NCI-H2227 (cell line): Measurements from ENCODE around the gene U2SURP.
"Not testable (repeated sequence)": the region's sequence is repeated elsewhere in the genome, so short reads cannot be mapped to it uniquely, and the experiment has no call there.

ENCODE experiments used
- DNase-seq: peaks from one replicate; lab custom pipeline; 2025; ENCODE audit not compliant: unreplicated experiment; lab: John Stamatoyannopoulos, UW

U2SURP gene

DNA sequence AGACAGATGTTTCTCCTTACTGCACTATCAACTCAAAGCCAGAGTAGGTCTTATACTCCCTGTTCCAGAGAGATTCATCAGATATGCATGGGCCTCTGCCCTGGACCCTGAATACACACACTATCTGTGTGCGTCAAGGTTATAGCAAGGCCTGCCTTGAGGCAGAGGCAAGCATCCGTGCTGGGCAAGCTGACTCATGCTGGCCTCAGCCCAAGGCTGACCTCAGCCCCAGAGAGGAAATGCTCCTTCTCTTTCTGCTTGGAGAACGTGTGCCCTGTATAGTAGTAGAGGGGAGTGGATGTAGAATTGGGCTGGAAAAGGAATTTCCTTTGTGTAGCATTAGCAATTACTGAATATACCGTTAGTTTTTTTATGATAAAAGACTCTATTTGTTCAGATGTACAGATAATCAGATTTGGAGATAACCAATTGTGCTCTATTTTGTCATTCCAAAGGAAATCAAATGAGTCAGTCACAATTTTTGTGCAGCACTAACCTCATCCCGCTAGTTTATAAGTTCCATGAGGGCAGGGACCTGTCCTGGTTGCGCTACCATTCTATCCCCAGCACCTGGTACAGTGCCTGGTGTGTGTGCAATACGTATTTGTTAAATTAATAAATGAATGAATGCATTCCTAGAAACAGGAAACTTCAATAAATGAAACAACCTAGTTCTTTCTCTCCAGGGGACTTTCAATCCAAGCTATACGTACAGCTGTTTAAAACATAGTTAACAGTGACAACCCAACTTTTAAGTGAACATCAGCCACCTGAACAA, 24.6 kb upstream of the U2SURP start:
- no peak for DNase-seq

DNA sequence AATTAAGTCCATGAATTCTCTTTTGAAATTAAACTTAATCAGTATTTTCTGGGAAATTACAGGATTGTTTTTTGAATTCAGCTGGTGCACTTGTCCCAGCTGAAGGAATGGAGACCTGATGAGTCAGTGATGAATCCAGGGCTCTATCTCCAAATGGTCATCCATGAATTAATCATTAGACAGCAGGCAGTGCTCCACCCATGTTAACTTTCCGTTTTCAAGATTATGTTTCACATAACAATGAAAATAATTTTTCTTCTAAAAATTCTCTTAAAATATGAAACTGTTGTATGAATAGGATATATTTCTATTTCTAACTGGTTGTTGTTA, 24.0 kb upstream of the U2SURP start:
- no peak for DNase-seq

DNA sequence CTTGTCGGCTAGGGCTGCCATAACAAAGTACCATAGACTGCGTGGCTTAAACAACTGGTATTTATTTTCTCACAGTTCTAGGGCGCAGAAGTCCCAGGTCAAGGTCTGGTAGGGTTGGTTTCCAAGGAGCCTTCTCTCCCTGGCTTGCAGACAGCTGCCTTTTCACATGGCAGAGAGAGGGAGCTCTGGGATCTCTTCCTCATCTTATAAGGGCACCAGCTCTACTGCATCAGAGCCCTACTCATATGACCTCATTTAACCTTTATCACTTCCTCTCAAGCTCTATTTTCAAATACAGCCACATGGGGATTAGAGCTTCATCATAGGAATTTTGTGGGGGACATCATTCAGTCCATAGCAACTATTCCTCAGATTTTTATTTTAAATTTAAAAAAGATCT, 20.3 kb upstream of the U2SURP start:
- no peak for DNase-seq

DNA sequence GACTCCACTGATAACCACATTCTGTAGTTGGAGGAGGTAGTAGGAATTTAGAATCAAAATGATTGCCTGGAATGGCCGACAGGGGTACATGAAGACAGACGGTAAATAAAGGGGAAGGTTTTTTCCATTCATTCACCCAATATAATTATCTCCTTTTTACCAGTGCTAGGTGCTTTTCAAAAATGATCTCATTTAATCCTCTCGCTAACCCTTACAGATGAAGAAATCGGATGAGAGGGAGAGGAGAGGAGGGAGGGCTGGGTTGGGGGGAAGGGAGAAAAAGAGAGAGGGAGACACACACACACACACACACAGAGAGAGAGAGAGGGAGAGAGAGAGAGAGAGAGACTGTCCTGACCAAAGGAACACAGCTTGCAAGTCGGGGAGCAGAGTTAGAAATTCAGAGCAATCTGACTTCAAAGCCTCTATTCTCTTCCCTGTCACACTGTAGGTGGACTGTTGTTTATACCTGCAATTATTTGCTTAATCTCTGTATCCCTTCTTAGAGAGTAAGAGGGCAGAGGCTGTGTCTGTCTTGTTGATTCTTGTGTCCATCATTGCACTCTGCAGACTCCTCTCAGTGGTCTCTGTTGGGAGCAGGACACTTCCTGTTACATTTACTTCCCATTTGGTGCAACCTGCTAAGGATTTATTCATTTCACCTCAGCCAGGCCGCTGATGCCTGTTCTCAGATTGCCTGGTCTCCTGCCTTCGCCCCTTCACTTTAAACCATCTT, 19.2 kb upstream of the U2SURP start:
- DNase-seq: peak; percentile 10

DNA sequence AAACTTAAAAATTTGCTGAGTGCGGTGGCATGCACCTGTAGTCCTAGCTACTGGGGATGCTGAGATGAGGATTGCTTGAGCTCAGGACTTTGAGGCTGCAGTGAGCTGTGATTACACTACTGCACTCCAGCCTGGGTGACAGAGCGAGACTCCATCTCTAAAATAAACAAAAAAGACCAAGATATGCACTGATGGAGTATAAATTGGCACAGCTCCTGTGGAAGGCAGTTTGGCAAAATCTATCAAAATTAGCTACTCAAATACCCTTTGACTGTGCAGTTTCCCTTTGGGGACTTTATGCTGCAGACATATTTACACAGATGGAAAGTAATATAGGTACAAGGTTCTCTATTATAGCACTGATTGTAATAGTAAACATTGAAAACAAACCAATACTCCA, 18.1 kb upstream of the U2SURP start:
- DNase-seq: no peak

DNA sequence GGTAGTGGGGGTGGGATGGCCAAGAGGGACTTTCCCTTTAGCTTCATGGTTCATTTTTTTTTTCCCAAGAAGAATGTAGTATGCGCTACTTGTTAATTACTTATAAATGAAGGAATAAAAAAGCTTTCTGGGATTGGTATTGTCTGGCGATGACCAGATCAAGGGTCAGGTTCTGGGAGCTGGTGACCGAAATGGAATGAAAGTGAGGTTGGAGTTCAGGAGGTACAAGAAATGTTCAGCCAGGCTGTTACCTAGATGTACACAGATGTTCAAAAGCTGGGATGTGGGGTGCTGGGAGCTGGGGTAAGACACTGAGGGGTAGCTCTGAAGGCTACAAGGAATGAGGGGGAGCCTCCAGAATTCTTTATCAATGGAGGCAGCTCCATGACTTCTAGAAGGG, 17.1 kb upstream of the U2SURP start:
- no peak for DNase-seq

DNA sequence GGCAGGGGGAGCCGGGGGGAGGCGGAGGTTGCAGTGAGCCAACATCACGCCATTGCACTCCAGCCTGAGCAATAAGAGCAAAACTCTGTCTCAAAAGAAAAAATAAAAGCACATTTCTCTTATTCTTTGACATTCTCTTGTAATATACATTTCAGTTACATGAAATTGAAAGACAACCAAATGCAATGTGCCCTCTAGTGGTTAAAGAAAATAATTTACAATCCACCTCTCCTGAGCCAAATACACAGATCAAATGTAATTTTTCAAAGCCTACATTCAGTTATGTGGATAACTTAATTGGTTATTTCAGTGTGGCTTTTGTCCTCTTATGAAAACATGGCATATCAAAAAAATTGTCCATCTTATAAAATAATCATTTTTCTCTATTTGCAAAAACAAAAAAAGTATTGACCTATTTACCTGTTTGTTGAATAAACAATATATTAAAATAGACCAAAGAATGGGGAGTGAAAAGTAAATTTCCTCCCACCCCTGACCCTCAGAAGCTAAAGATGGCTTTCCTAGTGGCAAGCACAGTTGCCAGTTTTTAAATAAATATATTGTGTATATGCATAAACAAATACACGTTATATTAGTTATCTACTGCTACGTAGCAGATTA, 14.2 kb upstream of the U2SURP start:
- DNase-seq: peak; percentile 46

DNA sequence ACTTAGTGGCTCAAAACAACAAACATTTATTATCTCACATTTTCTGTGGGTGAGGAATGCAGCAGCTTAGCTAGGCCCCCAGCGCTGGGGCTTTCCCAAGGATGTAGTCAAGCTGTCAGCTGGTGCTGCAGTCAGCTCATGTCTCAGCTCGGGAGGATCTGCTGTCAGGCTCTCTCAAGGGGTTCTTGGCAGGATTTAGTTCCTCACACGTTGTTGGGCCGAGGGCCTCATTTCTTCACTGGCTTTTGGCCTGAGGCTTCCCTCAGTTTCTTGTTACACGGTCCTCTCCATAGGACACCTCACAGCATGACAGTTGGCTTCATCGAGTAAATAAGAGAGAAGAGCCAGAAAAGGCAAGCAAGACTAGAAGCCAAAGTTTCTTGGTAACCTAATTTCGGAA, 13.7 kb upstream of the U2SURP start:
- no peak for DNase-seq

DNA sequence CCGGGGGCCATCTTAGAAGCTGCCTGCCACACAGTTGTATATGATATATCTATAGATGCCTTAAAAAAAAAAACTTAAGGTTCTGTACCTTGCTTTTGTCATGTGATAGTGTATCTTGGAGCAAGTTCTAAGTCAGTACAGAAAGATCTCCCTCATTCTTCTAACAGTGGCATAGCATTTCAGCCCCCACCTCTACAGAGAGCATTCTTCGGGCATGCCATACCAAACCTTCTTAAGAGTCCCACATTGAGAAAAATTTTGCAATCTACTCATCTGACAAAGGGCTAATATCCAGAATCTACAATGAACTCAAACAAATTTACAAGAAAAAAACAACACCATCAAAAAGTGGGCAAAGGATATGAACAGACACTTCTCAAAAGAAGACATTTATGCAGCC, 13.1 kb upstream of the U2SURP start:
- DNase-seq: not testable (repeated sequence)

DNA sequence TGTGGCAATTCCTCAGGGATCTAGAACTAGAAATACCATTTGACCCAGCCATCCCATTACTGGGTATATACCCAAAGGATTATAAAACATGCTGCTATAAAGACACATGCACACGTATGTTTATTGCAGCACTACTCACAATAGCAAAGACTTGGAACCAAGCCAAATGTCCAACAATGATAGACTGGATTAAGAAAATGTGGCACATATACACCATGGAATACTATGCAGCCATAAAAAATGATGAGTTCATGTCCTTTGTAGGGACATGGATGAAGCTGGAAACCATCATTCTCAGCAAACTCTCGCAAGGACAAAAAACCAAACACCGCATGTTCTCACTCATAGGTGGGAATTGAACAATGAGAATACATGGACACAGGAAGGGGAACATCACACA, 12.5 kb upstream of the U2SURP start:
- DNase-seq: not testable (repeated sequence)

DNA sequence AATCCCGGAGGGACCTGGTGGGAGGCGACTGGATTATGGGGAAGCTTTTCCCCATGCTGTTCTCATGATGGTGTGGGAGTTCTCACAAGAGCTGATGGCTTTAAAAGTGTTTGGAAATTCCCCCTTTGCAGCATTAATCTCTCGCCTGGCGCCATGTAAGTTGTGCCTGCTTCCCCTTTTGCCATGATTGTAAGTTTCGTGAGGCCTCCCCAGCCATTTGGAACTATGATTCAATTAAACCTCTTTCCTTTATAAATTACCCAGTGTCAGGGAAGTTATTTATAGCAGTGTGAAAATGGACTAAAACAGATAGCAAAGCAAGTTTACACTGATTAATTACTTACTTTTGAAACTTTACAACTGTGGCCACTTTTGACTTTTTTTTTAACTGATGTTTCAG, 10.6 kb upstream of the U2SURP start:
- no peak for DNase-seq

DNA sequence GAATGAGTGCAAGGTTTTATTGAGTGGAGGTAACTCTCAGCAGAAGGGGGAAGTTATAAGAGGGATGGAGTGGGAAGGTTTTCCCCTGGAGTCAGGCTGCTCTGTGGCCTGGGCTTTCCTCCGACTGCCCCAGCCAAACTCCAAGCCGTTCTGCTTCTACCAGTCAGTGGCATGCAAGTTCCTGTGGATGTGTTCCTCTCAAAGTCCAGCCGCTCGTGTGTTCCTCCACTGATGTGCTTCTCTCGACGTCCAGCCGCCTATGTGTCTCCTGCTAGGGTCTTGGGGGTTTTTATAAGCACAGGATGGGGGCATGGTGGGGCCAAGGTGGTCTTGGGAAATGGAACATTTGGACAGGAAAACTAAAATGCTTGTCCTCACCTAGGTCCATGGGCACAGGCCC, 9.0 kb upstream of the U2SURP start:
- DNase-seq: no peak

DNA sequence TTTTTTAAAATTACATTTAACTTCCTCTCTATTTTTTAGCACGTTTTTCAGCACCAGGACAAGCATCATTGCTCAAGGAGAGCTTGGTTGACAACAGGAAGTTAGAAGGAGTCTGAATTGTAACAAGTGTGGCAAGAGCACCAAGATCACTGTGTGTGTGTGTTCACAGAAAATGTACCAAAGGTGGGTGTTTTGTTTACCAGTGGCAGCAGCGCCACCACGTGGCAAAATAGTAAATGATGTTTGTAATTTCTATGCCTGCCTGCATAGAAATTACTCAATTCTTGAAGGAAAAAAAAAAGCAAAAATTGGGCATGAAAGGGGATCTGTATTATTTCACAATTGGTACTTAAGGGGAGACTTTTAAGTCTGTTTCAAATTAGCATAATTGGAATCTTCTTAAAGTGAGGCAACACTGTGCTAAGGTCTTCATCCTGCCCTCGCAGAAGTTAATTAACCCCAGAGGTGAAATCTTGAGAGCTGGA, 7.4 kb upstream of the U2SURP start:
- peak; percentile 73 for DNase-seq

DNA sequence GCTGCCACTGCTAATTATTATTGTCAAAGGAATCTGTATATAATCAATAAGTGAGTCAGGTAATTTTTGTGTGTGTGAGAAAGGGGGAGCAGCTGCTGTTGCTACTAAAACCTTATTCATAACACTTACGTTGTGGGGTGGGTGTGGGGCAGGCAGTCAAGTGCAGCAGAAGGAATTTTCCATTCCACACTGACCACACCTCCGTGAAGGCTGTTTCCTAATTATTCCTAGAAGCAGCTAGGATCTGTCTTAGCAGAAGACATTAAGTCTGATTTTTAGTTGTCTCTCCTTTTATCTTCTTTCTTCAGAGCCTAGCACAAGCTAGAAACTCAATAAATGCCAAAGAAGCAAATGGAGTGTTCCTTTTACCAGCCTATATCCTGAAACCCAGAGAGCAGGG, 4.0 kb upstream of the U2SURP start:
- DNase-seq: peak; percentile 3

DNA sequence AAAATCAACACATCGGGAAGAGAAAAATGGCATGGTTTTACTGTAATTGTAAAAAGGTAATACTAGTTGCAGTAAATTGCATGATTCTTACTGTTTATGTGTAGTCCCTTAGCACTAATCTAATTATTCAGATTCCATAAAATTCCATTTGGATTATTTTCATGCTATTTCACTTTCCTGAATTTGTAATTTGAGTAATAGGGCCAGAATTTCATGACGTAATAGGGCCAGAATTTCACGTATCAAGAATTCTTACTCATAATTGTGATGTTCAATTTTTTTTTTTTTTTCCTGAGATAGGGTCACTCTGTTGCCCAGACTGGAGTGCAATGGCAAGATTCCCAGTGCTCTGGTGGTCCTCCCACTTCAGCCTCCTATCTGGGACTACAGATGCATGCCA, 2.9 kb upstream of the U2SURP start:
- no peak for DNase-seq

DNA sequence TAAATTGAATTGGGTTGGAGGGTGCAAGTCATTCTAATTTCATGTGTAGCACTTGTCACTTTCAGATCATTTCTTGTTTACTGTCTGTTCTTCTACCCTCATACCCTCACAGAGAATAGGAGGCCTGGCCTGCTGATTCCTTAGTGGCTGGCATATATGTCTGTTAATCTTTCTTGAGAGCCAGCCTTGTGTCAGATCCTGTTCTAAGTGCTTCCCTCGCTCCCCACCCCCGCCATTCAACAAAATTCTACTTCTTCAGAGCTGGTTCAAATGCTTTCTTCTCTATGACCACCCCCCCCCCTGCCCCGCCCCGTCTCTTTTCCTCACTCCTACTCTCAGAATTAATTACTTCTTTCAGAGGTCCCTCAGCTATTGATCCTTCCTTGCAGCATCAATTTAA, 1.5 kb upstream of the U2SURP start:
- peak; percentile 9 for DNase-seq

DNA sequence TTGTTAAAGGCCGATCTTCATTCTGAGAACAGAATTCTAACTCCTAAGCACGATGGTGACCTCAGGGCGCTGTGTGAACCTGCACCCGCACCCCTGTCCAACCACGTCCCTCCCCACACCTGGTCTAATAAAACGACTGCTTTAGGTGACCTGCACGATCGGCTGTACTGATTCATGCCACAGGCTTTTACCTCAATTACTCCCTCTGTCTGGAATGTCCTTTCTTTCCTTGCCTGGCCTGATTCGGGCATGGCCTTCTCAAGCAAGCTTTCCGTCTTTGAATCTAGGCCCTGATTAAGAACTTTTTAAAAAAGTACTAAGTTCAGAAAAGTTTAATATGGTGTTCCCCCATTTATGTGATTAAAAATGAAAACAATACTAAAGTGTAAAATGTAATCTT, 842 bp upstream of the U2SURP start:
- no peak for DNase-seq

DNA sequence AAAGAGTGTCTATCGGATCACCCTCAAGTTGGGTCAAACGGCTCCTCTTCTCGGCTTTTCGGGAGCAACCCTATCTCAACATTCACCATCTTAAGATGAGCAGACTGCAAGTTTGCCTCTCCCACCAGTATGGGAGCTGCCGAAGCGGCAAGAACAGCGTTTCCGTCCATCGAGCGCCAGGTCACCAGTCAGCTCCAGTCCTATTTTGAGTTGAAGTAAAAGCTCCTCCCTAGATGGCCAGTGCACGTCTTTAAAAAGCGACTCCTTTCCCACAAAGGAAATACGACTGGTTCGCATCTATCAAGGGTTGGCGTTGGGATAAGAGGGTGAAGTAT, 369 bp upstream of the U2SURP start:
- no peak for DNase-seq

DNA sequence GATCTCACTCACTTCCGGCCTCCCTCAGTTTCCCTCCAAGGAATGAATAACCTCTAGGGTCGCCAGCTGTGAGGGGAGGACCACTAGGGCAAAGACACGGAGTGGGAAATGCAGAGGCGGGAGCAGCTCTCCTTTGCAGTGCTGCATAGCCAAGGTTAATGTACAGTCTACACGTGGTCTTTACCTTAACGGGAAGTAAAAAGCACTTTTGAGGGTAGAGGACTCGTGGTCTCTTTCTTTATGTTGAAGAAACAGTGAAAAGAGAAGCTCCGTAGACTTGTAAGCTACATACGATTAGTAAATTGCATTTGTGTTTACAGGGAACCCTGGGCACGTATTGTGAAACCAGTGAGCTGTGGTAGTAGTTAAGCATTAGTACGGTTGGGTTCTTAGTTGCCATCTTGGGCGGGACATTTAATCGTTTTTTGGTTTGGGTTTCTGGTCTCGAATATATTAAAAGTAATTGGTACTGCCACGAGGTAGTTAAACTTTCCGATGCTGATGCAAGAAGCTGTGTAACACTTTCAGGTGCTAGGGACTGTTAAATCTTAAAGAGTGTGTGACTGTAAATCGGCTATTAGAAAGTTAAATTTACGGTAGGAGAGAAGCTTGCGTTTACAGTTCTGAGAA, 828 bp downstream of the U2SURP start:
- DNase-seq: no peak

DNA sequence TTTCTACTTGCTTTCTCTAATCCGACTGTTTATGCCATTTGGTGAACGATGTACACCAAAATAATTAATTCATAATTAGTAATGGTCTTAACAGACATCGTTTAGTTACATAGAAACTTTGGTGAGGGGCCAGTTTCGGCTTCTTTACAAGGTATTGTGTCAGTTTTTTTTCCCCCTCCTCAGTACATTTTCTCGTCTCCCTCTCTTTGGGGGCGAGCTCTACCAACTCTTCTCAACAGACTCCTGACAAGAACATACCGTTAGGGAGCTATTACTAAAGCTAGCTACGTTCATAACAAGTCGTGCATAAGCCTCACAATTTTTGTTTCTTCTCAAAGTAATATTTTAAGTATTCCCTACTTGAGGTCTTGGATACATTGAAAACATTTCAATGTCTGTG, 1.4 kb downstream of the U2SURP start:
- no peak for DNase-seq

DNA sequence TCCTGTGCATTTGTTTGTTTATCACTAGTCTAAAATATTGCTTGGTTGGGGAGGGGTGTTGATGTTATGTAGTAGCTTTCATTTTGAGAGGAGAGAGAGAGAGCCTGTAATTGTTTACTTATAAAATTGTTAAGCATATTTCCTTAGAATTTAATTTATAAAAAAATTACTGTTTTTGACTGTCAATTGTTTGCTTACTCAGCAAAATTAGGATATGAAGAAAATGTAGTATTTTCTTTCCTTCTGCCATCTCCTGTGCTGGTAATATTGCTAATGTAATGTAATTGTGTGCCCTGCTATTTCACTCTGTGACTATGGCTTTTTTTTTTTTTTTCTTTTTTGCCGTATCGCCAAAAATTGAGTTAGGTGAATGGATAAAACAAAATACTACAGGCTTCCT, 3.5 kb downstream of the U2SURP start:
- no peak for DNase-seq

DNA sequence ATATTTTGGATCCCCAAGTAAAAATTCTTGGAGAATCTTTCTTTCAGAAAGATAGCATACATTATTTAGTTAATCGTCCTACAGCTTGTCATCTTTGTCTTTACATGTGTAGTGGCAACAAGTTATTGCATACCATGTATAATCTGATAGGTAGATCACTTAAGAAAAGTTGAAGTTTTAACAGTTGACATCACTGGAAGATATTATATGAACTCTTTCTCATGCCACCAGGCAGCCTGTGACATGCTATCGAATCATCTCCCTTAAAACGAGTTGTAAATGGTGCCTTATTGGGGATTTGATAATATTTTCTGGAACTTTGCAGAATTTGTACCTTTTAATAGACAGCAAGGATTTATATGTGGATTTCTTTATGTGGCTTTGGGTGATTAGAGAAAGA, 8.7 kb downstream of the U2SURP start:
- DNase-seq: no peak
